SK-N-SH (cell line): ENCODE data around the gene CHMP1A.

Experiments used
- FOSL2 ChIP-seq: IDR thresholded peaks from 2 replicates; pipeline ENCODE4 v1.4.0; 2012; ENCODE audit warnings: low read depth, mild to moderate bottlenecking, moderate library complexity, borderline replicate concordance
- MXI1 ChIP-seq: IDR thresholded peaks from 2 replicates; pipeline ENCODE4 v1.6.1; 2012; ENCODE audit warnings: mild to moderate bottlenecking, low read depth, low read length, improper control_type of control experiment
- POLR2AphosphoS5 ChIP-seq: IDR thresholded peaks from 2 replicates; pipeline ENCODE4 v1.6.1; 2012; ENCODE audit warnings: low read depth, low read length

DNA sequence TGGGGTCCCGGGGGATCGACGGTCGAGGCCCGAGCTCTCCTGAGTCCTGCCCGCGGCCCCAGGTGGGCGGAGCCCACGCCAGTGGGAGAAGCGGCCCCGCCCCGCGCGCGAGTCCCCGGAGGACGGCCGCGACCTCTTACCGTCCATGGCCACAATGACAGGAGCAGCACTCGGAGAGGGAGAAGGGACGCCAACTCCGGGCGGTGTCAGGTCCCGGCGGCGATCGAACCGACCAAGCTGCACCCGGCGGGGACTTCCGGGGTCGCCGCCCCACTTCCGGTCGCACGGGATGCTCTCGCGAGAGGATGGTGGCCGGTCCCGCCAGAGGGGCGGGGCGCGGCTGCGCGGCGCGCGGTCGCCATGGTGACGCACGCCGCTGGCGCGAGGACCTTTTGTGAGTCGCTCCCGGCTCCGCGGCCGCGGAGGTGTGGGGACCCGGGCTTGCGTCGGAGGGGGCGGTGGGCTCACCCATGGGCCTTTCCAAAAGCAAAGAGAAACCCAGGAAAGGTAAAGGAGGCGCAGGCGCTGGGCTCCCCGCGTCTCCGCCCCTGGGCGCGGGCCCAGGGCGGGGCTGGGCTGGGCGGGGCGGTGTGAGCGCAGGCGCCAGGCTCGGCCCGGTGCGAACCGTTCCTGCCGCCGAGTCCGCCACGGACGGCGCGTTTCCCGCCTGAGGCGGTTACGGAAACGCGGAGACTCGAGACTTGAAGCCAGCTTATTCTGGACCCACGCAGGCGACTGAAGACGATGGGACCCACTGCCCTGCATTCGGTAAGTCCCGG, at the start of gene CHMP1A, which contains the start of gene SPATA33:
- TF ChIP-seq FOSL2 (0 out of 2 replicates have a peak, but pooled peaks have one; percentile 6), POLR2AphosphoS5 (peak; percentile 44), MXI1 (peak; percentile 77)
